Measurements from ENCODE around the gene DNALI1.
"Not testable (repeated sequence)": the region's sequence is repeated elsewhere in the genome, so short reads cannot be mapped to it uniquely, and the experiment has no call there.

The DNALI1 gene

GRCh38 chr1:37570528-37571334 lies 14.0 kb downstream of the DNALI1 start:
- no peak for DNase-seq
- no peak for ATAC-seq (ENCODE audit: insufficient read depth, low read depth)
- Histone ChIP-seq H3K27me3 (ENCODE audit: insufficient read depth, low read length, poor library complexity) (no peaks in the 10 kb centered on the region), H2AFZ (ENCODE audit: low read depth, low read length) (no peak overlapping the region), H3K79me2 (ENCODE audit: insufficient read depth, low read length) (no peaks in the 10 kb centered on the region), H3K9me3 (ENCODE audit: insufficient read depth, low read length, severe bottlenecking) (no peaks in the 10 kb centered on the region), H3K4me2 (ENCODE audit: insufficient read depth, low read length) (no peak overlapping the region), H3K27ac (ENCODE audit: low read length) (no peak overlapping the region), H3K4me3 (ENCODE audit: low read depth in 1 of 2, low read length in 2 of 2) (no peak overlapping the region), H4K20me1 (ENCODE audit: insufficient read depth, low read length) (no peaks in the 10 kb centered on the region; the same call in 1 of the 2 replicates), H3K9ac (ENCODE audit: low read depth, low read length) (no peak overlapping the region), H3K4me1 (ENCODE audit: insufficient read depth, low read length) (no peaks in the 10 kb centered on the region), H3K36me3 (ENCODE audit: insufficient read depth, low read length) (peaks cover 96% of the 10 kb centered on the region)
- TF ChIP-seq CTCF (IDR thresholded peaks at IDR 0.05; ENCODE audit: borderline replicate concordance, extremely low read depth, low read length, poor library complexity, severe bottlenecking) (no peak), EZH2 (IDR thresholded peaks at IDR 0.05; ENCODE audit: borderline replicate concordance, low read depth, low read length, severe bottlenecking) (no peak)

GRCh38 chr1:37574834-37575480 lies 18.2 kb downstream of the DNALI1 start:
- Histone ChIP-seq H3K4me1 (ENCODE audit: insufficient read depth, low read length) (no peaks in the 10 kb centered on the region), H3K9me3 (ENCODE audit: insufficient read depth, low read length, severe bottlenecking) (no peaks in the 10 kb centered on the region), H3K4me2 (ENCODE audit: insufficient read depth, low read length) (no peak overlapping the region), H3K27ac (ENCODE audit: low read length) (no peak overlapping the region), H3K4me3 (ENCODE audit: low read depth in 1 of 2, low read length in 2 of 2) (no peak overlapping the region), H3K36me3 (ENCODE audit: insufficient read depth, low read length) (peaks cover 89% of the 10 kb centered on the region), H3K27me3 (ENCODE audit: insufficient read depth, low read length, poor library complexity) (no peaks in the 10 kb centered on the region), H3K79me2 (ENCODE audit: insufficient read depth, low read length) (no peaks in the 10 kb centered on the region), H4K20me1 (ENCODE audit: insufficient read depth, low read length) (no peaks in the 10 kb centered on the region; the same call in 1 of the 2 replicates), H2AFZ (ENCODE audit: low read depth, low read length) (no peak overlapping the region), H3K9ac (ENCODE audit: low read depth, low read length) (no peak overlapping the region)
- ATAC-seq (ENCODE audit: insufficient read depth, low read depth), result no peak
- DNase-seq, result no peak
- TF ChIP-seq CTCF (IDR thresholded peaks at IDR 0.05; ENCODE audit: borderline replicate concordance, extremely low read depth, low read length, poor library complexity, severe bottlenecking), result no peak

- no peaks in the 10 kb centered on the region for H3K79me2 ChIP-seq (ENCODE audit: insufficient read depth, low read length)
- no peak for DNase-seq
- TF ChIP-seq EZH2 (IDR thresholded peaks at IDR 0.05; ENCODE audit: borderline replicate concordance, low read depth, low read length, severe bottlenecking) (no peak), CTCF (IDR thresholded peaks at IDR 0.05; ENCODE audit: borderline replicate concordance, extremely low read depth, low read length, poor library complexity, severe bottlenecking) (no peak)
- no peaks in the 10 kb centered on the region; the same call in 1 of the 2 replicates for H4K20me1 ChIP-seq (ENCODE audit: insufficient read depth, low read length)
- H3K4me1 ChIP-seq (ENCODE audit: insufficient read depth, low read length), result no peaks in the 10 kb centered on the region
- no peak overlapping the region for H3K4me3 ChIP-seq (ENCODE audit: low read depth in 1 of 2, low read length in 2 of 2)
- no peak overlapping the region for H3K27ac ChIP-seq (ENCODE audit: low read length)
- H3K27me3 ChIP-seq (ENCODE audit: insufficient read depth, low read length, poor library complexity), result no peaks in the 10 kb centered on the region
- no peak overlapping the region for H3K9ac ChIP-seq (ENCODE audit: low read depth, low read length)
- no peak overlapping the region for H3K4me2 ChIP-seq (ENCODE audit: insufficient read depth, low read length)
- no peak overlapping the region for H2AFZ ChIP-seq (ENCODE audit: low read depth, low read length)
- peaks cover 90% of the 10 kb centered on the region for H3K36me3 ChIP-seq (ENCODE audit: insufficient read depth, low read length)
- H3K9me3 ChIP-seq (ENCODE audit: insufficient read depth, low read length, severe bottlenecking), result no peaks in the 10 kb centered on the region
- no peak for ATAC-seq (ENCODE audit: insufficient read depth, low read depth)
Observed at GRCh38 chr1:37575692-37576091, 19.0 kb downstream of the DNALI1 start.

- H3K36me3 ChIP-seq (ENCODE audit: insufficient read depth, low read length), result peaks cover 89% of the 10 kb centered on the region
Observed at GRCh38 chr1:37584544-37584943, 27.8 kb downstream of the DNALI1 start.

More at GRCh38 chr1:37584544-37584943, 27.8 kb downstream of the DNALI1 start:
- not testable (repeated sequence) for DNase-seq; H3K4me1 ChIP-seq (ENCODE audit: insufficient read depth, low read length); H3K4me3 ChIP-seq (ENCODE audit: low read depth in 1 of 2, low read length in 2 of 2); H3K4me2 ChIP-seq (ENCODE audit: insufficient read depth, low read length); H2AFZ ChIP-seq (ENCODE audit: low read depth, low read length); ATAC-seq (ENCODE audit: insufficient read depth, low read depth); H3K27ac ChIP-seq (ENCODE audit: low read length); H3K9me3 ChIP-seq (ENCODE audit: insufficient read depth, low read length, severe bottlenecking); H4K20me1 ChIP-seq (ENCODE audit: insufficient read depth, low read length); H3K27me3 ChIP-seq (ENCODE audit: insufficient read depth, low read length, poor library complexity); H3K9ac ChIP-seq (ENCODE audit: low read depth, low read length); H3K79me2 ChIP-seq (ENCODE audit: insufficient read depth, low read length)
